ENCODE data around the gene PPP2R2C.

Gene PPP2R2C

DNA sequence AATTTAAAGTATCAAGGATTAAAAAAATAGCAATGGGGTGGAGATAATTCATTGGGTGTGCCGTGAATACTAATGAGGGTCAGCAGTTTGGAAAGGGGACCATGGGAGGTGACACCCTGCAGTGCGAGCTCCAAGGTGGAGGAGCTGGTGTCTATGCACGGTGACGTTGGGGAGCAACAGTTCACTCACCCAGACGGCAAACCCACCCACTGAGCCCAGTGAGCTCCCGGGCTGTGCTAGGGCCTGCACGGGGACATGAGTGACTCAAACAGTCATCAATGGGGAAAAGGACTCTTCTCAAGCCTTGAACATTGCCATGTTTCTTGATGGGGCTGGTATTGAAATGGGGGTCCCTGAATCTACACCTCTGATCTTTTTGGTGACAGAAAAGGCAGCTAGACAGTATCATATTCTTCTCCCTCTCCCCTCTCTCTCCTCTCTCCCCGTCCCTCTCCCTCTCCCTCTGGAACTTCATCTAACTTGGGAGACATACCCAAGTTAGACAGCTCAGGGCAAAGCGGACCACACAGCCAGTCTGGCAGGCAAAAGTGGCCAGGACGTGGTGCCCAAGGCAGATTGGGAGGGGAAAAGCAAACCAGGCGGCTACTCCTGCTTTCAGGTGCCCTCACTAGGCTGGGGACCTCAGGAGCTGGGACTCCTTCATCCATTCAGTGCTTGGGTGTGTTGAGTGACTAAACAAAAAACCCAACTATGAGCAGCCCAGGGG is 26.3 kb upstream of the PPP2R2C start:
- no peak overlapping the region for H3K18ac ChIP-seq (ENCODE audit: low read depth in 1 of 2, low read length in 2 of 2)

DNA sequence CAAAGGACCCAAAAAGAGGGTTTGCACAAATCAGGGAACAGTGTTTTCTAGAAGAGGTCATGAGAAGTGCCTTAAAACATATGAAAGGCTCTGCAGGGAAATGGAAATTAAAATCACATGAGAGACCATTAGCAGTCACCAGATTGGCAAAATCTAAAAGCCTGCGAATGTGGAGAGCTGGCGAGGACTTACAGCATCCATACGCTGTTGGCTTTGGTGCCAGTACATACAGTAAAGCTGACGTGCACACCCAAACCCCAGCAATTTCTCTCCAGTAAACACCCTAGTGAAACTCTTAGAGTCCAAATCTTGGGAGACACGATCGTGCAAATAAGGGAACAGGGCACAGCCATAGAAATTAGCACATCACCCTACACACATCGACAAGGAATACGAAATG is 25.4 kb upstream of the PPP2R2C start:
- no peaks in the 10 kb centered on the region for H3K9me3 ChIP-seq (ENCODE audit: control insufficient read depth, low read length)
- H3K4ac ChIP-seq (ENCODE audit: low read depth in 1 of 2, low read length in 2 of 2): no peak overlapping the region
- H2BK15ac ChIP-seq (ENCODE audit: low read depth, poor library complexity, severe bottlenecking): no peak overlapping the region
- no peak overlapping the region for H3K18ac ChIP-seq (ENCODE audit: low read depth in 1 of 2, low read length in 2 of 2)
- H3K27me3 ChIP-seq (ENCODE audit: control insufficient read depth in 1 of 2, insufficient read depth in 1 of 2, low read length in 2 of 2): peaks cover 0 to 39% of the 10 kb centered on the region in 2 experiments
- no peak overlapping the region for H2AK5ac ChIP-seq (ENCODE audit: low read length, severe bottlenecking)
- H2BK120ac ChIP-seq (ENCODE audit: low read depth, low read length): no peak overlapping the region
- H3K79me1 ChIP-seq (replicated peaks; ENCODE audit: low read length, poor library complexity, severe bottlenecking): no peaks in the 10 kb centered on the region
- 84% methylated on average over 8 of the region's 8 CpGs for WGBS
- H3K4me3 ChIP-seq (ENCODE audit: insufficient read depth in 1 of 2, low read depth in 1 of 2, low read length in 2 of 2): no peak overlapping the region
- no peaks in the 10 kb centered on the region for H3K4me1 ChIP-seq (ENCODE audit: control insufficient read depth, insufficient read depth, low read depth, low read length)
- no peak overlapping the region for H3K14ac ChIP-seq (ENCODE audit: low read length in 2 of 2)
- H2AFZ ChIP-seq (ENCODE audit: low read depth, low read length): no peak overlapping the region
- no peak overlapping the region for H3K23ac ChIP-seq (ENCODE audit: low read length in 2 of 2)
- no peak overlapping the region for H3K4me2 ChIP-seq (ENCODE audit: low read length, poor library complexity, severe bottlenecking)
- H4K91ac ChIP-seq (ENCODE audit: low read length): no peak overlapping the region
- no peak overlapping the region for H3K27ac ChIP-seq (ENCODE audit: low read length, poor library complexity, severe bottlenecking)
- no peak overlapping the region for H4K8ac ChIP-seq (ENCODE audit: low read length)
- no peak overlapping the region for H2BK5ac ChIP-seq (ENCODE audit: low read depth, low read length, poor library complexity, severe bottlenecking)
- no peaks in the 10 kb centered on the region for H3K36me3 ChIP-seq (ENCODE audit: control insufficient read depth in 1 of 2, insufficient read depth in 2 of 2, low read depth in 1 of 2, low read length in 2 of 2)
- no peak overlapping the region for H2BK12ac ChIP-seq (ENCODE audit: low read length in 2 of 2)
- H3K9ac ChIP-seq (ENCODE audit: low read length): no peak overlapping the region
- no peak for DNase-seq

More for the DNA sequence above, 26.3 kb upstream of the PPP2R2C start:
- Histone ChIP-seq H4K8ac (ENCODE audit: low read length) (peak overlapping the region; percentile 36), H3K4me1 (ENCODE audit: control insufficient read depth, insufficient read depth, low read depth, low read length) (no peaks in the 10 kb centered on the region), H2BK12ac (ENCODE audit: low read length in 2 of 2) (no peak overlapping the region), H2BK5ac (ENCODE audit: low read depth, low read length, poor library complexity, severe bottlenecking) (no peak overlapping the region), H4K91ac (ENCODE audit: low read length) (no peak overlapping the region), H3K4me2 (ENCODE audit: low read length, poor library complexity, severe bottlenecking) (no peak overlapping the region), H2AFZ (ENCODE audit: low read depth, low read length) (no peak overlapping the region), H2AK5ac (ENCODE audit: low read length, severe bottlenecking) (no peak overlapping the region), H3K14ac (ENCODE audit: low read length in 2 of 2) (no peak overlapping the region), H3K9me3 (ENCODE audit: control insufficient read depth, low read length) (peaks cover 7% of the 10 kb centered on the region), H3K27ac (ENCODE audit: low read length, poor library complexity, severe bottlenecking) (no peak overlapping the region), H3K36me3 (ENCODE audit: control insufficient read depth in 1 of 2, insufficient read depth in 2 of 2, low read depth in 1 of 2, low read length in 2 of 2) (no peaks in the 10 kb centered on the region), H3K4ac (ENCODE audit: low read depth in 1 of 2, low read length in 2 of 2) (no peak overlapping the region), H3K27me3 (ENCODE audit: control insufficient read depth in 1 of 2, insufficient read depth in 1 of 2, low read length in 2 of 2) (peaks cover 0 to 36% of the 10 kb centered on the region in 2 experiments), H3K23ac (ENCODE audit: low read length in 2 of 2) (no peak overlapping the region), H2BK120ac (ENCODE audit: low read depth, low read length) (no peak overlapping the region), H2BK15ac (ENCODE audit: low read depth, poor library complexity, severe bottlenecking) (no peak overlapping the region), H3K4me3 (ENCODE audit: insufficient read depth in 1 of 2, low read depth in 1 of 2, low read length in 2 of 2) (no peak overlapping the region), H3K9ac (ENCODE audit: low read length) (no peak overlapping the region), H3K79me1 (replicated peaks; ENCODE audit: low read length, poor library complexity, severe bottlenecking) (no peaks in the 10 kb centered on the region)
- 76% methylated on average over 10 of the region's 11 CpGs for WGBS
- DNase-seq: no peak

DNA sequence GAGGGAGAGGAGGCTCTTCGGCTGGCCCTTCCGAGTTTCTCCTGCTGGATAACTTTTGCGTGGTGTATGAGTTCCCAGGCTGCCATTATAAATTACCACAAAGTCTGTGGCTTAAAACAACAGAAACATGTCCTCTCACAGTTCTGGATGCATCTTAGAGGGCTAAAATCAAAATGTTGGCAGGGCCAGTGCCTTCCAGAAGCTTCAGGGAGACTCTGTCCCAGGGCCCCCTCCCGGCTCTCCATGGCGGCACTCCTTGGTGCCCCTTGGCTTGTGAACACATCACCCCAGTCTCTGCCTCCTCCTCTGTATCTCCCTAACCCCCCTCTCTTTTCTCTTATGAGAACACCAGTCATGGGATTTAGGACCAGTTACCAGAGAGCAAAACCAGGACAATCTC is 23.3 kb upstream of the PPP2R2C start:
- H3K9ac ChIP-seq (ENCODE audit: low read length): no peak overlapping the region
- no peaks in the 10 kb centered on the region for H3K9me3 ChIP-seq (ENCODE audit: control insufficient read depth, low read length)
- H2AK5ac ChIP-seq (ENCODE audit: low read length, severe bottlenecking): no peak overlapping the region
- H3K23ac ChIP-seq (ENCODE audit: low read length in 2 of 2): no peak overlapping the region
- no peak overlapping the region for H3K18ac ChIP-seq (ENCODE audit: low read depth in 1 of 2, low read length in 2 of 2)
- H4K91ac ChIP-seq (ENCODE audit: low read length): no peak overlapping the region
- H4K8ac ChIP-seq (ENCODE audit: low read length): no peak overlapping the region
- no peak overlapping the region for H3K4ac ChIP-seq (ENCODE audit: low read depth in 1 of 2, low read length in 2 of 2)
- DNase-seq: no peak
- no peak overlapping the region for H3K4me3 ChIP-seq (ENCODE audit: insufficient read depth in 1 of 2, low read depth in 1 of 2, low read length in 2 of 2)
- no peak overlapping the region for H3K14ac ChIP-seq (ENCODE audit: low read length in 2 of 2)
- H3K4me2 ChIP-seq (ENCODE audit: low read length, poor library complexity, severe bottlenecking): no peak overlapping the region
- WGBS: 92% methylated on average over 5 of the region's 5 CpGs
- H2BK120ac ChIP-seq (ENCODE audit: low read depth, low read length): no peak overlapping the region
- H2AFZ ChIP-seq (ENCODE audit: low read depth, low read length): no peak overlapping the region
- H3K27me3 ChIP-seq (ENCODE audit: control insufficient read depth in 1 of 2, insufficient read depth in 1 of 2, low read length in 2 of 2): peaks cover 0 to 29% of the 10 kb centered on the region in 2 experiments
- H2BK12ac ChIP-seq (ENCODE audit: low read length in 2 of 2): no peak overlapping the region
- no peak overlapping the region for H3K27ac ChIP-seq (ENCODE audit: low read length, poor library complexity, severe bottlenecking)
- no peaks in the 10 kb centered on the region for H3K79me1 ChIP-seq (replicated peaks; ENCODE audit: low read length, poor library complexity, severe bottlenecking)
- H2BK15ac ChIP-seq (ENCODE audit: low read depth, poor library complexity, severe bottlenecking): no peak overlapping the region
- no peak overlapping the region for H2BK5ac ChIP-seq (ENCODE audit: low read depth, low read length, poor library complexity, severe bottlenecking)
- no peaks in the 10 kb centered on the region for H3K36me3 ChIP-seq (ENCODE audit: control insufficient read depth in 1 of 2, insufficient read depth in 2 of 2, low read depth in 1 of 2, low read length in 2 of 2)
- H3K4me1 ChIP-seq (ENCODE audit: control insufficient read depth, insufficient read depth, low read depth, low read length): no peaks in the 10 kb centered on the region

DNA sequence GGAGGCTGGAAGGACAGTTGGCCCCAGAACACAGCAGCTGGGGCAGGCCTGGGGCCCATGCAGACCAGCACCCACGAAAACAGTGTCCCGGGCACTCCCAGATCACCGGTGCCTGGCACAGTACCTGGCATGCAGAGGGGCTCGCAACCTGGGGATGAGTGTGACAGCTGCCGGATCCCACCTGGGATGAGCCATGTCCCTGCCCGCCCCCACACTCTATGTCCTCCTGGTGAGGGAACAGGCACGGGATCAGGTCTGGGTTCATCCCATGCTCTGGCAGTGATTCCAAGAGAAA is 22.8 kb upstream of the PPP2R2C start:
- Histone ChIP-seq H3K9ac (ENCODE audit: low read length) (no peak overlapping the region), H2BK5ac (ENCODE audit: low read depth, low read length, poor library complexity, severe bottlenecking) (no peak overlapping the region), H3K23ac (ENCODE audit: low read length in 2 of 2) (no peak overlapping the region), H3K18ac (ENCODE audit: low read depth in 1 of 2, low read length in 2 of 2) (no peak overlapping the region), H2AK5ac (ENCODE audit: low read length, severe bottlenecking) (no peak overlapping the region), H3K36me3 (ENCODE audit: control insufficient read depth in 1 of 2, insufficient read depth in 2 of 2, low read depth in 1 of 2, low read length in 2 of 2) (no peaks in the 10 kb centered on the region), H2BK12ac (ENCODE audit: low read length in 2 of 2) (no peak overlapping the region), H3K14ac (ENCODE audit: low read length in 2 of 2) (no peak overlapping the region), H3K79me1 (replicated peaks; ENCODE audit: low read length, poor library complexity, severe bottlenecking) (no peaks in the 10 kb centered on the region), H3K27me3 (ENCODE audit: control insufficient read depth in 1 of 2, insufficient read depth in 1 of 2, low read length in 2 of 2) (peaks cover 0 to 29% of the 10 kb centered on the region in 2 experiments), H4K8ac (ENCODE audit: low read length) (no peak overlapping the region), H2BK15ac (ENCODE audit: low read depth, poor library complexity, severe bottlenecking) (no peak overlapping the region), H3K4me3 (ENCODE audit: insufficient read depth in 1 of 2, low read depth in 1 of 2, low read length in 2 of 2) (no peak overlapping the region), H2AFZ (ENCODE audit: low read depth, low read length) (no peak overlapping the region), H3K4me1 (ENCODE audit: control insufficient read depth, insufficient read depth, low read depth, low read length) (no peaks in the 10 kb centered on the region), H3K9me3 (ENCODE audit: control insufficient read depth, low read length) (no peaks in the 10 kb centered on the region), H3K27ac (ENCODE audit: low read length, poor library complexity, severe bottlenecking) (no peak overlapping the region), H4K91ac (ENCODE audit: low read length) (no peak overlapping the region), H3K4ac (ENCODE audit: low read depth in 1 of 2, low read length in 2 of 2) (no peak overlapping the region), H2BK120ac (ENCODE audit: low read depth, low read length) (no peak overlapping the region), H3K4me2 (ENCODE audit: low read length, poor library complexity, severe bottlenecking) (no peak overlapping the region)
- WGBS: 88% methylated on average over 7 of the region's 7 CpGs
- DNase-seq: no peak
